HG02678 (cell line): ENCODE measurements around the gene MAGI2.

Experiments used
- ATAC-seq: cut with Tn5 transposase; IDR thresholded peaks from one replicate; pipeline ENCODE4 v1.9.1; 2021; ENCODE audit warnings: mild to moderate bottlenecking, moderate library complexity; ENCODE audit not compliant: unreplicated experiment

The MAGI2 gene

DNA sequence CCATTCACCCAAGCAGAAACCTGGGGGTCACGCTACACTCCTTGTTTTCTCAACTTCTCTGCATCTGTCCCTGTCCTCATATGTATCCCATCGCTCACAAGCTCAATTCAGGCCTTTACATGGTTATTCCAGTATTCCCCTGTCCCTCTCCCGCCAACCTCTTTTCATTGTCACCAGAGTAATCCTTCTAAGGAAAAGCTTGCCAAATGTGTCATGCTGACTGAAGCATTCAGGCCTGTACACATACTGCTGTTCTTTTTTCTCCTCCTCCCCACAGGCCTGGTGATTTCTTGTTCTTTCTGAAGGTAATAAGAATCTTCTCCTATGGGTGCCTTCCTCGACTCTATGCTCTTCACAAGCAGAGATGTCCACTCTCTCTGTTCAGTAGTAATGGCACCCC, 1372.7 kb downstream of the MAGI2 start:
- ATAC-seq = no peak

DNA sequence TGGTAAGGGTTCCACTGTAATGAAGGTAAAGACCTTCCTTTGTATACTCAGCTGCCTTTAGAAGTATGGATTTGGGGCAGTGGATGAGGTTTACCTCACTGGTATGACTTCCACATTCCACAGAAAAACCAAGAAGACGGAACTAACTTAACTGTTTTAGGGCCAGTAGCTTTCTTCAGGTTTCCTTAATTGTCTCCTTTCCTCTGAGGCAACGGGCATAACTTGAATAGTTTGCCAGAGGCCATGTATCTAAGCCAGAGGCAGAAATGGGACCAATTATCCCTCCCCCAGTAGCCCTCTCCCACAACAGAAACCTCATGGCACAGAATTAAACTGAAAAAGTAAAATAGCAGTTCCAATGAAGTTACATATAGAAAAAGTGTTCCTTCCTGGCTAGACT, 1373.2 kb downstream of the MAGI2 start:
- ATAC-seq = no peak

DNA sequence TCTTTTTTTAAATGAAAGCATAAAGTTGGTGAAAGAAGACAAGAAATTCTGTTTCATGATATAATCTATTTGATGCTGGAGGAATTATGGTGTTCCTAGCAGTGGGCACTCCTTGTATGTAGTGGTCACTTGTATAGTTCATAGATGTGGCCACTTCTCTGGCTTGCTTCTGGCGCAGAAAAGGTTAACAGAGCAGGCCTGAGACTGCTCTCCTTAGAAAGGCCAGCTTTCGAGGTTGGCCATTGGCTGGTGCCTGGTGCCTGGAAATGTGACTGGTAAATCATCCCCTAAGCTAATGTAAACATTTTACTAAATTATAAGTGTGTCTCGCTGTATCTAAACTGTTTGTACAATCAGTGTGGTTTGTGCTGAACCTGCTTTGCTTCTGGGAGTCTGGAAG, 1378.8 kb downstream of the MAGI2 start:
- no peak for ATAC-seq

DNA sequence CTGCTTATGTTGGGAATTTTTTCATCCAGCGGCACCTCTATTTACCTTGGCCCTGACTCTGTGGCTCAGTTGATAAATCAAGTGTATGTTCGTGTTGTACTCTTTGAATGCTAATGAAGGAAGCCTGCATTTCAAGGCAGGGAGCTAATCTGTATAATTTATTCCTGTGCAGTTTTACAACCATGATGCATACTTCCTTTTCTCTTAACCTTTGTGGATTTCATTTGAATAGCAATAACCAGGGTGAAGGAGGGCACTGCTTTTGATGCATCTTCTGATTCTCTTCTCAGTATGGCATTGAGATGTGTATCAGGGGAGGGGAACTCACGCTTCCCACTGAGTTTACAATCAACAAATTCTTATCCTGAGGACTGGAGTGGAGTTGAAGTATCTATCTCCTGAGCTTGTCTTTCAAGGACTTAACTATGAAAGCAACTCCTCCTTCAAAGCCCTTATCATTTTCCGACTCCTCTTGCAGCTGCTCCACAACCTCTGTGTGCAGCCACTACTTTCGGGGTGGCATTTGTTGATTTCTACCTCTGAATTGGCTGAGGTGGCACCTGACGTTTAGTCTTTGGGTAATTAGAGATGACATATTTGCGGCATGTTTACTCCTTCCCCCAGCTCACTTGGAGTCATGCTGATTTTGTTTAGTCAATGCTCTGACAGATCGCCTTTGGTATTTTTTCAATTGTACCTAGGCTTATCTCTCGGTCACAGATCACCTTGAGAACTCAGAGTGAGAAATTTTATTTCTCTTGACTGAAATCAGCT, 1379.7 kb downstream of the MAGI2 start:
- ATAC-seq = no peak

DNA sequence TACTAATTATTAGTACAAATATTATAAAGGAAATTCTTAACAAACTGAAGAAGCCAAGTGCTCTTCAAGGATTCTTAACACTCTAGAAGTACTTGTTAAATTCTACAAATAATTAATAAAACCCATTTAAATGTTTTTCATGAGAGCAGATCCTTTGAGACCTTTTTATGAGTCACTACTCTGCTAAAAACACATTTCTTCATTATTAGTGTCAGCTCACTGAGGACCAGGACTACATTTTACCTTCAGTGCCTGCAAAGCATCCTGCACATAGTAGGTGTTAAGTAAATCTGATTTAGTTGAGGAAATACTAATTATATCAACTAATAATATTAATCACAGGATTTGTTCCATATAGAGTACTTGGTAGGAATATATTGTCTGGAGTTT, 1381.3 kb downstream of the MAGI2 start:
- no peak for ATAC-seq

DNA sequence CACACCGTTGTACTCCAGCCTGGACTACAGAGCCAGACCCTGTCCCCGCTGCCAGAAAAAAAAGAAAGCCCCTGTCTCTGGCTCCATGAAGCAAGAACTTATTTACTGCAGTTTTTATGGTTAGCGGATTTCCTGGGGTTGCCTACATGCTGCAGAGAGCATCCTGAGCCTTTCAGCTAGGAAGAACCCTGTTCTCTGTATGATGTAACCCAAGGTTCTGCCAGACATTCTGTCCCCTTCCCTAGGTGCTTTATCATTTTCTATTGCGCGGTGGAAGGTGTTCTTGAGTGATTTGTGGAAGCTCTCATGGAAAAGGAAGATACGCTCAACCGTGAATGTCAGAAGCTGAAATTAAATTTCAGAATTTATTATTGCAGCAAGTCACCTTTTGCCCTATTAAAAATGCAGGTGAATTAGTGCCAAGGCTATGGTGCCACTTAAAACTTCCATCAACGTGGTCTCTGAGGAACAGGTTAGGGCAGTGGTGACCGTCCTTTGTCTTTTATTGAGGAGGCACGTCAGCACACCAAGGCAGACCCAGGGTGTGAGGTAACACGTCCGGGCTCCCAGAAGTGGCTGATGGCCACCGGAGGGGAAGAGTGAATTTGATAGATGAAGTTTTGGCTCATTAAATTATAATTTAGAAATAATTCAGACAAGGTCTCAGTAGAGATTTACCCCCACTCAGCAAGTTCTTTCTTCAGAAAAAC, 1381.8 kb downstream of the MAGI2 start:
- no peak for ATAC-seq

DNA sequence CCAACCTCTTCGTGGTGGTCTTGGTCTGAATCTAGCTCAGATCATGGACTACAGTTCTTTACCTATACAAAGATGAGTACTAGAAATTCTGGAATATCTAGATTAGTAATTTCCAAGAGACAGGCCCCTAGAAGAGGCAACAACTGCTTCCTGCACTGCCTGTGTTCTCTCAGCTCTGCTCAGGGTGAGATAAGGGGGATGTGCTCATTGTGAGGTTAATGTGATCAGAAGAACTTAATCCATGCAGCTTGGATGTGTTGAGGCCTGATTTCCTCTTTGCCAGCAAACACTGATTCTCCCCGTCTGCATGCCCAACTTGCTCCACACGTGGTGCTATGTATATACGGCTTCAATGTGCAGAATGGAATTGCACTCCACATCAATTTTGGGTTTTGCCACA, 1386.9 kb downstream of the MAGI2 start:
- no peak for ATAC-seq

DNA sequence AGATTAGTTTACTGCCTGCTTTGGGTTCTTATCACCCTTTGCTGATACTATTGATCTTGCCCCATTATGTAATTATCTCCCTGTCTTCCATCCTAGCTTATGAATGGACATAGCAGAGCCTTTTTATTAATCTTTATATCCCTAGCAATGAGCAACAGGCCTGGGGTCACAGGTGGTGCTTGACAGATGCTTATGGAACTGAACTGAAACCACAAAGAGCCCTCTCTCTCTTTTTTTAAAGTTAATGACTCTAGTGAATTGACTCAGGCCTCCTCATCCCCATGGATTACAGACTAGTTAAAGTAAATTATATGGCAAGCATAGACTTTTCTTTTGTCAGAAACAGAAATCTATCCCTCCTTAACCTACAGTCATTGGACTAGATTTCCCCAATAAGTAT, 1389.7 kb downstream of the MAGI2 start:
- no peak for ATAC-seq

DNA sequence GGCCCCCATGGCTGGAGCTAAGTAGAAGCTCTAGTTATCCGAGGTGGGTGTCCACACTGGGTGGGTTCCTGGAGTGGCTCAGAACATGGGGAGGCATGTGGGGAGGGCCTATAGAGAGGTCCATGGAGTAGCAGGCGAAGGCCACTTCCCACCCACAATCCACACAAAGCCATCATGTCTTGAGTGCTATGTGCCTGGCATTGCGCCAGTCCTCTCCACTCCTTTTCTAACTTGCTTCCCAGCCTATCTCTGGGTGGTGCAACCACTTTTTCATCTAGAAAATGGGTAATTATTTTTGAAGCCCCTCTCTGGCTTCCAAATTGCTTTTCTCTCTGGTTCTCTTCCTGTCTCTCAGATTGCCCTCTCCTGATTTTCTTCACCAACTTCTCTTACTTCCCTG, 1391.3 kb downstream of the MAGI2 start:
- ATAC-seq = no peak

DNA sequence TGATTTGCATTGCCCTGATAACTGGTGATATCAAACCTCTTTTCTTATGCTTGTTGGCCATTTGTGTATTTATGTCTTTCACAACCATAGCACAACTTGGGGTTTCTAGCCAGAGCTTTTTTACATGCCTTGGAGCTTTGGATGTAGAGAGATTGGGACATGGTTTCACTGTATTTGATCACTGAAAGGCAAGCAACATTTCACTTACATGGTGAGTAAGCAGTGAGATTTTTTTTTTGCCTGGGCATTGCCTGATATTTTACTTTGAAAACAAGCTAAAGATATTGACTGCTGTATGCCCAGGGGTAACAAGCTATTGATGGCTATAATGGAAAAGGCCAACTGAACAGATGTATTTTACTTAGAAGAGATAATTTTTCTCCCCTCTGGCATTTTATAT, 1395.9 kb downstream of the MAGI2 start:
- no peak for ATAC-seq

DNA sequence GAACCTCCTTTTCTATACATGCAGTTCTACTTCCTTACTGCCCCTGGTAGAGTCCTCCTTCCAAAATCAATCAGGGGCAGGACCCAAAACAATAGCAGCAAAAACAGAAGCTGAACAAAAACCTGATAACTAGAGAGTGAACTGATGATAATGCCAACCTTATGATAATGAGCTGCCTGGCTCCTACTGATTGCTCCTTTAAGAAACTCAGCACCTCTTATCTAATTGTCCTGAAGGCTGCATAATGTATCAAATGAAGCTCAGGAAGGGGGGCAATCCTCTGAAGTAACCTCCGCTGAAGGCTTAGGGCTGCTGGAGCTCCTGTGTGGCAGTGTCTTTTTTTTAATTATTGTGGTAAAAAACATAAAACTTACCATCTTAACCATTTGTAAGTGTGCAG, 1397.9 kb downstream of the MAGI2 start:
- no peak for ATAC-seq

DNA sequence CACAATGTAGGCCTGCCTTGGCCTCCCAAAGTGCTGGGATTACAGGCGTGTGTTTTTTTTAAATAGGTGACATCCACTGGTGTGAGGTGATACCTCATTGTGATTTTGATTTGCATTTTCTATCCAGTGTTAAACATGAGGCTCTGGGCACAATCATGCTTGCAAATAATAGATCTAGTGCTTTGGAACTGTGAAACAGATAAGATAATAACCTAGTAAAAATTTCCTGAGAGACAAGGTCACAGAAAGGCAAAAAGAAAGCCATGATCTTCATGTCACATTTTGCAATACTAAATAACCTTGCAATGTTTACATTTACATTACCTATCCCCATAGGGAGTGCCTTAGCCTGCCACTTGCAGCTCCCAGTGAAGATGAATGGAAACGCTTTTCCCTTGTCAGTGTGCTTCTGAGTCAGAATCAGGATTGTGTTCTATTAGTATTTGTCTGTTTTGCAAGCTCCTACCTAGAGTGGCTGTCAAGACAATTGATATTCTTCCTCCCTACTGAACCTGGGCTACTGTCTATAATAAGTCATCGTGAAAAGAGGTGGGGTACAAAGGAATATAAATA, 1398.4 kb downstream of the MAGI2 start:
- ATAC-seq = no peak

DNA sequence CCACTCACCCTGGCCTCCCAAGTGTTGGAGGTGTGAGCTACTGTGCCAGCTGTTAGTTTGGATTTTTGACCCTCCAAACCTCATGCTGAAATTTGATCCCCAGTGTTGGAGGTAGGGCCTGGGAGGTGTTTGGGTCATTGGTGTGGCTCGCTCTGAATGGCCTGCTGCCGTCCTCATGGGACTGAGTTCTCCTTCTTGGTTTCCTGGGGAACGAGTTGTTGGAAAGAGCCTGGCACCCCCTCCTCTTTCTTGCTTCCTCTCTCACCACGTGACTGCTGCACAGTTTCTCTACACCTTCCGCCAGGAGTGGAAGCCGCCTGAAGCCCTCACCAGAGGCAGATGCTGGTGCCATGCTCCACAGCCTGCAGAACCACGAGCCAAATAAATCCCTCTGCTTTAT, 1401.4 kb downstream of the MAGI2 start:
- no peak for ATAC-seq

DNA sequence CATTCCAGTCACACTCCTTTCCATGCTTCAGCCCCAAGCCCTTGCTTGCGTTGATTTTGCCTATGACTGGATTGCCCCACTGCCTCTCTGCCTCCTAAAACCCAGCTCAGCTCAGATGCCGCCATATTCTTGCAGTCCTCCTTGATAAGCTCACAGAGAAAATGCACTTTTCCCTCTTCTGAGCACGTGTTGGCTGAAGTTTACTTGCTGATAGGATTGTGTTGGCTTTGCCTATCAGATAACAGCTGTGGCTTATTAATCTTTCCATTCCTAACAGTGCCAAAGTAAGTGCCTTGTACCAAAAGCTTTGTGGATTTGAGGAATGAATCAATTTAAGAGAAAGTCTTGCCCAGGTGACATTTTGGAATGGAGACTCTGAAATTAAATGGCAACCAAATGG, 1405.7 kb downstream of the MAGI2 start:
- no peak for ATAC-seq

DNA sequence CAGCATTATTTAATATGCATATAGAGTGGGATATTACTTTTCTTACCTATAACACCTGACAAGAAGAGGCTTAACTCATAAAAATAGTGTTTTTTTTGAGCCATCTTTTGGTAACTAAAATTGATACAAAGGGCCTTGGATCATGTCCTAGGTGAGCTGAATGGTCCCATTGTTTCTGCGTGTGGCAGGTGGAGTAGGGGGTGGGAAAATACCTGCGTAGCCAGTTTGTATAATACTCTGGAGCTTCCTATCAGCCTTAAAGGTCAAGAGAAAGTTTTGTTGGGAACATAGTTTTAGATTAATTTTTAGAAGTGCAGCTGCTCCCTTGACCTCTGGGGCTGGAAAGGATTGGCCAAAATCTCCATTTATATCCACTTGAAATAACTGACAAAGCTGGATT, 1410.3 kb downstream of the MAGI2 start:
- no peak for ATAC-seq

DNA sequence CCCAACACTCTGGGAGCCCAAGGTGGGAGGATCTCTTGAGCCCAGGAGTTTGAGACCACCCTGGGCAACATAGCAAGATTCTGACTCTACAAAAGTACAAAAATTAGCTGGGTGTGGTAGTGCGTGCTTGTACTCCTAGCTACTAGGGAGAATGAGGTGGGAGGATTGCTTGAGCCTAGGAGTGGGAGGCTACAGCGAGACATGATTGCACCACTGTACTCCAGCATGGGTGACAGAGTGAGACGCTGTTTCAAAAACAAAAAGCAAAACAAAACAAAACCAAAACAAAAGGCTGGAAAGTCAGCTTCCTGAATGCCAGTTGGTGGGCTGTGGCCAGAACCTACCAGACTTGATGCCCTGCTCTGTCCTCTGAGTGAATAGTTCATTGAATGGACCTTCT, 1412.0 kb downstream of the MAGI2 start:
- no peak for ATAC-seq

DNA sequence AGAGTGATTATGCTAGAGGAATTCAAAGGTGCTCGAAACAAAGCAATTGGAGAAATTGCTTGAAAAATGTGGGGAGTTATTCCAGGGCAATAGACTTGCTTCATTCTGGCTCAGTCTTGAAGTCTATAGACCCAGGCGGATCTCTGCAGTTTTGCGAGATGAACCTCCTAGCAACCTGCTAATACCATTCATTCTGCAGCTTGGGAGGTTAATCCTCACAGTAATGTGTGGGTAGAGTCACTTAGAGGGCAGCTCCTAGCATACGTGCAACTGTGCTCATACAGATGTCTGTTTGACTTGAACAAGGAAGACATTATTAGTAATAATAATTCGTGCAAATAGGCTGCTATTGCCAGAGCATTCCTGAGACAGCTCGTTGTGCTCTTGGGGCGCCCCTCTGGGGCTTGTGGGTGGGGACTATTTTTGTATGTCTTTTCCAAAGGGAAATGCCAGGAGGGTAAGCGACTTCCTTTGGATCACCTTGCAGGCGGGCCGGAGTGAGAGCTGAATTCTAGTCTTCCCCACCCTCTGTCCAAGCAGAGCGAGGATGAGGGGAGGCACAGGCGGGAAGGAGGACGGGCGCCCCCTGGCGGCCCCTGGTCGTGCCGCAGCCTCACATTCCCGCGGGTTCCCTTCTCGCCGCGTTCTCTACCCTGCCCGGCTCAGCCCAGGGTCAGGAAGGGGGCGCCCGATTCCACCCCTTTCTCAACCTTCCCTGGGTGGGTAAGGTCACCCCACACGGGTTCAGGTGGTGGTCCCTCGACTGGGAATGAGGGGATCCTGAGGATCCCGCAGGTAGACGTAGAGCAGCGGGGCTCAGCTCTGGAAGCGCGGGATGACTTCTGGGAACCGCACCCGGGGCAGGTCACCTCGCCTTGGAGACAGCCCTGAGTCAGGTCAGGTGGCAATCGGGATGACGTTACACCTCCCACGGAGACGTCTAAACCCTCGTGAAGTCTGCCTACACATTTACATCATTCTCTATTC, 1413.4 kb downstream of the MAGI2 start:
- peak; percentile 91 for ATAC-seq

DNA sequence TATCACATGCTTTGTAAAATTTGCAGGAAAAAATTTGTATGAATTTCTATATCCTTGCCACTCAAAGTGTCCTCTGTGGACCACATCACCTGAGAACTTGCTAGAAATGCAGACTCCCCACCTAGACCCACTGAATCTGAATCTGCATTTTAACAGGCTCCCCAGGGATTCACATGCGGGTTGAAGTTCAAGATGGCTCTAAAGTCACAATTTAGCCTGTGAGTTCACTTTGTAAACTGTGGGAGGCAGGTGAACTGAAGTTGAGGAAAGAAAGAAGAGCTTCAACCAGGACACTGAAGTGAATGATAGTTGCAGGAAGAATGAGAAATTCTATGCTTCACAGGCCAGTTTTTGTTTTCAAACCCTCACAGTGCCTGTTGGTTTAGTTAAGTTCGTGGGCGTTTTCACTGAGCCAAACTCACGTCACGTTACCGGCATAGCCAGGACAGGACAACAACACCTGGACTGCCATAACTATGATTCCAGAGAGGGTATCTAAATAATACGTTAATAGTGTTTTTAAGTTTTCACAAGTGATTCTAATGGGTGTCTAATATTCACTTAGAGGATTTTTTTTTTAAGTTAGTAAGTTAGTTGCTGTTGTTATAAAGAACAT, 1414.9 kb downstream of the MAGI2 start:
- ATAC-seq = no peak

DNA sequence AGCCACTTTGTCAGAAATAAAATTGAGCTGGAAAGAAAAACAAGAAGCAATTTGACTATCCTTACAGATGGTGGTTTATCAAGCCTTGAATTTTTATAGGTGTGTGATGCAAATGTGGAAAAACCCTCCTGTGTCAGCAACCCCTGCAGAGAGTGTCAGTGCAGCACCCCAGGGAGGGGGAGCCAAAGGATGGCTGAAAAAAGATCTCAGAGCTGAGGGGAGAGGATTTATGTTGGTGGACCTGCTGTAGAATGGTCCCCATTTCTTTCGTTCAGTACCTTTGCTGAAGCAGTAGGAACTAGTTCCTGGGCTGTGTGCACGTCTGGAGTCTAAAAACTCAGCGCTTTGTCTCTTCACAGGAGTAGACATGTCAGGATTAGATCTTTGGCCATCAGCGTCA, 1415.9 kb downstream of the MAGI2 start:
- no peak for ATAC-seq

DNA sequence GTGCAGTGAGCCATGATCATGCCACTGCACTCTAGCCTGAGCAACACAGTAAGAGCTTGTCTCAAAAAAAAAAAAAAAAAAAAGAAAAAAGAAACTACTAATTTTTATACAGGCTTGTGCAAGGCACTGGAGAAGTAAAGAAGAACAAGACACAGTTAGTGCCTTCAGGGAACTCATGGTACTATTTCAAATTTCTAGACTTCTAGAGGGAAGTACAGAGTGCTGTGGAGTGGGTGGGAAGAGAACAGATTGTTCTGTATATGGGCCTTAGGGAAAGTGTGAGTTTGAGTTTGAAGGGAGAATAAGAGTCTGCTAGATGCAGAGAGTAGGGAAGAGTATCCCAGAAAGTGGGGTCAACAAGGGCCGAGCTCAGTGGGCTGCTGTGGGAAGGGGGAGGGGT, 1420.1 kb downstream of the MAGI2 start:
- no peak for ATAC-seq

DNA sequence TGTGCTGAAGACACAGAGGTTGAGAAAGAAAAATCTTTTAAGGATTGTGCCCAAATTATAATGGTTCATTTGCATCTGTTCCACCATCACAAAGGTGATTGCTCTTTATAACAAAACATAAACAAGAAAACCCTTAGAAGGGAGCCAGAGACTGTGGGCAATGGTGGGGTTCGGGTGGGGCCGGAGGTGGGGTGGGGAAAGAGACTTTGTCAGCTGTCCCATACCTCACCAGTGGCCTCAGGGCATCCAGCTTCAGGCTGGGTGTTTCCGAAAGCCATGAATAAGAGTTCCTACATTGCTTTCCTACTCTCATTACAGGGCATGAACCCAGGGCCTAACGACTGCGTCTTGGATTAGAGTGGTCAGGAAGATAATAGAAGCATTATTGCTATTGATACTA, 1427.0 kb downstream of the MAGI2 start:
- no peak for ATAC-seq
